ENCODE measurements around the gene TM7SF3.
A peak's percentile ranks its signal among the peaks of the same experiment; 100 is the strongest.

The TM7SF3 gene

GRCh38 chr12:26953447-26953846 lies 60.7 kb downstream of the TM7SF3 start:
- peak; percentile 70 for DNase-seq (ENCODE audit: low read depth)
- H3K4me3 ChIP-seq (ENCODE audit: low read depth, low read length), result no peak overlapping the region
- no peak for TF ChIP-seq POLR2A (IDR thresholded peaks at IDR 0.05; ENCODE audit: extremely low read depth, insufficient read length)
- no peak for TF ChIP-seq MYC (IDR thresholded peaks at IDR 0.05; ENCODE audit: low read depth, low read length)
- TF ChIP-seq MAX (IDR thresholded peaks at IDR 0.05; ENCODE audit: low read depth, low read length), result no peak
- TF ChIP-seq, protein P1, sequence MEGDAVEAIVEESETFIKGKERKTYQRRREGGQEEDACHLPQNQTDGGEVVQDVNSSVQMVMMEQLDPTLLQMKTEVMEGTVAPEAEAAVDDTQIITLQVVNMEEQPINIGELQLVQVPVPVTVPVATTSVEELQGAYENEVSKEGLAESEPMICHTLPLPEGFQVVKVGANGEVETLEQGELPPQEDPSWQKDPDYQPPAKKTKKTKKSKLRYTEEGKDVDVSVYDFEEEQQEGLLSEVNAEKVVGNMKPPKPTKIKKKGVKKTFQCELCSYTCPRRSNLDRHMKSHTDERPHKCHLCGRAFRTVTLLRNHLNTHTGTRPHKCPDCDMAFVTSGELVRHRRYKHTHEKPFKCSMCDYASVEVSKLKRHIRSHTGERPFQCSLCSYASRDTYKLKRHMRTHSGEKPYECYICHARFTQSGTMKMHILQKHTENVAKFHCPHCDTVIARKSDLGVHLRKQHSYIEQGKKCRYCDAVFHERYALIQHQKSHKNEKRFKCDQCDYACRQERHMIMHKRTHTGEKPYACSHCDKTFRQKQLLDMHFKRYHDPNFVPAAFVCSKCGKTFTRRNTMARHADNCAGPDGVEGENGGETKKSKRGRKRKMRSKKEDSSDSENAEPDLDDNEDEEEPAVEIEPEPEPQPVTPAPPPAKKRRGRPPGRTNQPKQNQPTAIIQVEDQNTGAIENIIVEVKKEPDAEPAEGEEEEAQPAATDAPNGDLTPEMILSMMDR (IDR thresholded peaks at IDR 0.05; ENCODE audit: low read depth, low read length), result no peak

DNA sequence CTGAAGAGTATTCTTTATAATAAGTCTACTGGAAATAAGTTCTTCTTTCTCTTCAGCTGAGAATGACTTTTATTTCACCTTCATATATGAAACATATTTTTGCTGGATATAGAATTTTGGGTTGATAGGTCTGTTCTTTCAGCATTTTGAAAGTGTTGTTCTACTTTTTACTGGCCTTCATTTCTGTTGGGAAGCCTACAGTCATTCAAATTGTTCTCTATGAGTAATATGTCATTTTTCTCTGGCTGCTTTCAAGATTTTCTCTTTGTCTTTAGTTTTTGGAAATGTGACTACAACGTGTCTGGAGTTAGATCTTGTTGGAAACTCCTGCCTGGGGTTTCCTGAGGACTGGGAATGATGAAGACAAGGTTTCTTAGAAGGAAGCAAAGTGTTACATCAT lies 65.9 kb downstream of the TM7SF3 start:
- no peak overlapping the region for H3K4me3 ChIP-seq (ENCODE audit: low read depth, low read length)
- no peak for DNase-seq (ENCODE audit: low read depth)
- TF ChIP-seq POLR2A (IDR thresholded peaks at IDR 0.05; ENCODE audit: extremely low read depth, insufficient read length) (no peak), MAX (IDR thresholded peaks at IDR 0.05; ENCODE audit: low read depth, low read length) (no peak), MYC (IDR thresholded peaks at IDR 0.05; ENCODE audit: low read depth, low read length) (no peak)
- TF ChIP-seq, protein P1 (IDR thresholded peaks at IDR 0.05; ENCODE audit: low read depth, low read length), result no peak

DNA sequence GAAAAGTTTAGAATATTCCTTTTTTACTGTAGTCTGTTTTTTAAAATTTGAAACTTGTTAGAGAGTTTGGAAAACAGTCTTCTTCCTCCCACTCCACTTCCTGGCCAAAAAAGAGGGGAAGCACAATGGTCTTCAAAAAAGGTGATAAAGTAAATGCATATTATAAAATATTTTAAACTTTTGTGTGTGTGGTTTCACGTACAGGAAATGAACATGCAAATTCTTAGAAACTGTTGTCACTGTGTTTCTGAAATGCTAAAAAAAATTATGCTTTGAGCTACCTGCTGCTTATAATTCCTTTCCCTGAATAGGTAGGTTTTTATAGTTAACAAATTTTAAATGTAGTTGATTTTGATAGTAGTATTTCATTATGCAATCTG lies 73.0 kb downstream of the TM7SF3 start:
- 0 out of 2 replicates have a peak, but pooled peaks have one; percentile 6 for TF ChIP-seq MYC (IDR thresholded peaks at IDR 0.05; ENCODE audit: low read depth, low read length)
- TF ChIP-seq, protein P1 (IDR thresholded peaks at IDR 0.05; ENCODE audit: low read depth, low read length), result no peak
- peak overlapping the region; percentile 86 for H3K4me3 ChIP-seq (ENCODE audit: low read depth, low read length)
- no peak for DNase-seq (ENCODE audit: low read depth)

DNA sequence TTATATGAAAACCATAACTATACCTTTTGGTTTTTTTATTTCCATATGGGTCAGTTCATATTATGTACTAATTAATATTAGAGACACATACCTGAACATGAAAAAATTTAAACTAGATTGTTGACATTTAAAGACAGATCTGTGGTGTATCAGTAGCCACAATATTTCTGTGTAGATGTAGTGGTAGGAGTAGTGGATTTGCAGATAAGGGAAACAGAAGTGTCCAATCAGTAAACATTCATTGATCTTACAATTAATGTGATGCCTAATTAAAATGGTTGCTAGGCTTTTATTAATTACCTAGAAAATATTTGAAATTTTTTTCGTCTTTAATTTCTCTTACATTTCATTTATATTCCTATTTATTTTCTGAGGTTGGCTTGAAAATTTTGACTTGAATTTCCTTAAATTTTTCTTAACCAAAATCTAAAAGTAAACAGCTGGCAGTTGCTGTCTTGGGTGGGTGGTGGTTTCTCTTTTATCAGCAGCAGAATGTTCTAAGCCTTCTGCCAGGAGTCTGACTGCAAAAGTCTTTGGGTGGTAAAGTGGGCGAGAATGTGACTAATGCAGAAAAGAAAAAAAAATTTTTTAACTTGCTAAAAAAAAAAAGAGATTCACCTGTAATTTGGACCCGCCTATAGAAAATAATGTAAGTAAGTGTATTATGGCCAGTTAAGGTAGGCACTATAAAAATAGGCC lies 73.5 kb downstream of the TM7SF3 start:
- peak overlapping the region; percentile 86 for H3K4me3 ChIP-seq (ENCODE audit: low read depth, low read length)
- DNase-seq (ENCODE audit: low read depth), result peak; percentile 48
- no peak for TF ChIP-seq MAX (IDR thresholded peaks at IDR 0.05; ENCODE audit: low read depth, low read length)
- TF ChIP-seq POLR2A (IDR thresholded peaks at IDR 0.05; ENCODE audit: extremely low read depth, insufficient read length), result no peak
- TF ChIP-seq, protein P1 (IDR thresholded peaks at IDR 0.05; ENCODE audit: low read depth, low read length), result no peak
- TF ChIP-seq MYC (IDR thresholded peaks at IDR 0.05; ENCODE audit: low read depth, low read length), result no peak

GRCh38 chr12:26939953-26940352 lies 74.2 kb downstream of the TM7SF3 start:
- peak; percentile 21; the same call in 1 of the 2 replicates for TF ChIP-seq MAX (IDR thresholded peaks at IDR 0.05; ENCODE audit: low read depth, low read length)
- TF ChIP-seq, protein P1 (IDR thresholded peaks at IDR 0.05; ENCODE audit: low read depth, low read length), result no peak
- TF ChIP-seq POLR2A (IDR thresholded peaks at IDR 0.05; ENCODE audit: extremely low read depth, insufficient read length), result no peak
- no peak for TF ChIP-seq MYC (IDR thresholded peaks at IDR 0.05; ENCODE audit: low read depth, low read length)
- DNase-seq (ENCODE audit: low read depth), result peak; percentile 51
- H3K4me3 ChIP-seq (ENCODE audit: low read depth, low read length), result peak overlapping the region; percentile 86

Measured in NB4 (cell line).